HG03565 (cell line): ENCODE results near the gene PNMA1.

Experiments
- ATAC-seq: cut with Tn5 transposase; IDR thresholded peaks from one replicate; pipeline ENCODE4 v1.9.1; 2021; ENCODE audit warnings: mild to moderate bottlenecking, moderate library complexity; ENCODE audit not compliant: unreplicated experiment

Gene PNMA1

DNA sequence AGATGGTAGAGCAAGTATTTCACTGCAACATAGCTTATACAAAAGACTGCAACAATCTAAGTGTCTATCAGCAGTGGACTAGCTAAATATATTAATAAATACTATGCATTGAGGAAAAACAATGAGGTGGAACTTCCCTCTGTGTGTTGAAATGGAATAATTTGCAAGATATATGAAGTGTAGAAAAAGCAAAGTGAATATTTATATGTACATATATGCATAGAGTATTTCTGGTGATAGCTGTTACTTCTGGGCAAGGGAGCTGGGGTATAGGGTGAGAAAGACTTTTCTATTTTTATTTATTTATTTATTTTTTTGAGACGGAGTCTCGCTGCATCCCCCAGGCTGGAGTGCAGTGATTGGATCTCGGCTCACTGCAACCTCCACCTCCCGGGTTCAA is 35.5 kb downstream of the PNMA1 start:
- ATAC-seq = no peak

DNA sequence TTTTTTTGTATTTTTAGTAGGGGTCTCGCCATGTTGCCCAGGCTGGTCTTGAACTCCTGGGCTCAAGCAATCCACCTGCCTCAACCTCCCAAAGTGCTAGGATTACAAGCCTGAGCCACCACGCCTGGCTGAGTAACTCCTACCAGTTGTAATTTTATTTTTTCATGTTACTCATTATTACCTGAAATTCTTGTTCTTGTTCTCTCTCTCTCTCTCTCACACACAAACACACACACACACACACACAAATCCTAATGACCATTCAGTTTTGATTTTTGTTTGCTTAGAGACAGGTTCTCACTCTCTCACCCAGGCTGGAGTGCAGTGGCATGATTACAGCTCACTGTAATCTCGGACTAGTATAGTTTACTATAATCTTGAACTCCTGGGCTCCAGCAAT is 39.2 kb downstream of the PNMA1 start:
- no peak for ATAC-seq

DNA sequence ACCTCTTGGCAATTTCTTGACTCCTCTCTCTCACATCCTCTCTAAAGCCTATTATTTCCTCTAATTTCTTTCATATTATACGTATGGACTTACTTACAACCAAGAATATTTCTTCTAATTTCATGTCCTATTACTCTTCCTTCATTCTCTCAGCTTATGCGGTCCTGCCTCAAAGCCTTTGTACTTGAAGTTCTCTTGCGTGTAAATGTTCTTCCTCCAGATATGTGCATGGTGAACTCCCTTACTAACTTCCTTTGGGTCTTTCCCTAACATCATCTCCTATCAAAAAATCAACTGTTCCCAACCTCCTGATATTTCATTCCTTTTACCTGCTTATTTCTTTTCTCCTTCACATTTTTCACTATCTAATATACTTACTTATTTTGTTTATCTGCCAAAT is 46.3 kb downstream of the PNMA1 start:
- no peak for ATAC-seq

DNA sequence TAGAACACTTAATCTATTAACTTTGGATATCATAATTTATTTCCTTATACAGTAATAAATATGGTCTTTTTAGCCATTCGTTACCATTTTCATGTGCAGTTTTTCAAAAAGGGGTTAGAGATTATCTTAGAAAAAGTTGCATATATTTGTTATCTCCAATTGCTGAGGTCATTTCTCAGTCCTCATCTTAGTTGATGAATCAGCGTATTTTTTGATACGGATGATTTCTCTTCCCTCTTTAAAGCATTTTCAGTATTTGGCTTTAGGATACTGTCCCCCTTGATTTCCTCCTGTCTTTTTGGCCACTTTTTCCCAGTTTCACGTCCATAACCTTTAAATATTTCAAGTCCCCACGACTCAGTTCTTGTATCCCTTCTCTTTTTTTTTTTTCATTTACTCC is 47.6 kb downstream of the PNMA1 start:
- no peak for ATAC-seq

DNA sequence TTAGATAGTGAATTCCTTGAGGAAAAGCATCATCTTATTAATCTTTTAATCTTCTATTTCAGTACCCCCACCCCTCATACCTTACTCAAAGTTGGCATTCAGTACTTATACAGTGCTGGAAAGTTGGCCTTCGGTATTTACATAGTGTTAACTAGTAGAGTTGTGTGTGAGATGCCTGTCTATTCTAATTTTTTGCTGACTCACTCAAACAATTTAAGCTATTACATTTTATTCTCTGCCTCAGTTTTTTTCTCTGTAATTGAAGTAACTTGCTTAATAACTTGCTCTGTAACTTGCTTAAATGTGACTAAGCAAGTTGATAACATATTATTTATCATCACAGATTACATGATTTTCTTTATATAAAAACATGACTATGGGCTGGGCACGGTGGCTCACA is 49.1 kb downstream of the PNMA1 start:
- ATAC-seq = no peak

DNA sequence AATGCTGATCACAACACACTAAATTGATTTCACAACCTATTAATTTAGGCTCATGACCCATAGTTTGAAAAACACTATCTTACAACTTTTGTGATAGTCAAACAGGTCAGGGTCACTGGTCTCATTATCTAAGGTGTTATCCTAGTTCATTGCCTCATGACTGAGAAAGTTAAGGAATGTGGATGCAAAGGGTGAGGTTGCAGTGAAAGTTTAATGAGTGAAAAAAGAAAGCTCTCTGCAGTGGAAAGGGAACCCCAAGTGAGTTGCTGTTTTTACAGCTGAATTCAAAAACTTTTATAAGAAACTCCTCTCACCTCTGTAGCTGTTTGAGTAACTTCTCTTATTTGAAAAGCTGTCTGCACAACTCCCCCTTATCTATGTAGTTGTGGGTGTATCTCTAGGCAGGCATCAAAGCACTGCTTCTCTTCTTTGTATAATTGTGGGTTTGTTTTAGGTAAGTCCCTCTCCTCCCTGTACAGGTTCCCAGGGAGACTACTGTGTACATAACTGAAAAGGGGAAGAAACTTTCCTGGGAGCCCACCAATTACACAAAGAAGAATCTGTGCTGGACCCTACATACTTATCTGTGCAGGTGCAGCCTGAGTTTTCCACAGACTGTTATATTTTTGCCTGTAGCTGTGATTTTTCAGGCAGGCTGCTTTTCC is 50.5 kb downstream of the PNMA1 start:
- no peak for ATAC-seq

DNA sequence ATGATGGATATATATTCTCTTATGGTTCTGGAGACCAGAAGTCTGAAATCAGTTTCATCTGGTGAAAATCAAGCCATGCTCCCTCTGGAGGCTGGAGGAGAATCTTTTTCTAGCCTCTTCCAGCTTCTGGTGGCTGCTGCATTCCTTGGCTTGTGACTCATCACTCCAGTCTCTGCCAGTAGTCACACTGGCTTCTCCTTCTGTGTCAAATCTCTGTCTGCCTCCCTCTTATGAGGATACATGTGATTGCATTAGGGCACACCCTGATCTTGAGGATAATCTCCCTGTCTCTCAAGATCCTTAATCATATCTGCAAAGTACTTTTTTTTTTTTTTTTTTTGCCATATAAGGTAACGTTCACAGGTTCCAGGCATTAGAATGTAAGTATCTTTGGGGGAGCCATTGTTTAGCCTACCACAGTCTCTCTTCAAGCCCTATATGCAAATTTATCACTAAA is 51.7 kb downstream of the PNMA1 start:
- no peak for ATAC-seq

DNA sequence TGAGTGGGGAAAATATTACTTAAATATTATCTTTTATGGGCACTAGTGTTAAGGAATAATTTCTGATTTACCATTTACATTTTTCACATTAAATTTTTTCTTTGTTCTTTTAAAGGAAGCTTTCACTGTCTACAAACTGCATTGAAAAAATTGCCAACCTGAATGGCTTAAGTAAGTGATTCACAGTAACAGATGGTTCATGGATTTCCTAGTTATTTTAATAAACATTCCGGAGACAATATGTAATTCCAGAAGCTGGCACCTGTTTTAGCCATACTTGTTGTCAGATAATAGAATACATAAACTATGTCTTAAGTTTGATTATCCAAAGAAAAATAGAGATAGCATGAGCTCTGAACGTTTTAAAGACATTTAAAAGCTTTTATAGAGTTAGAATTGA is 52.3 kb downstream of the PNMA1 start:
- ATAC-seq = no peak
